ENCODE results near the gene MYO9B. TPM values are rescaled to one million over a fixed set of nuclear protein-coding genes. Genes with fewer than 3 reads are reported as not detected.
A peak's percentile ranks its signal among the peaks of the same experiment; 100 is the strongest.

MYO9B gene
- polyA plus RNA-seq, 3 donors, result 5.9 to 366 (median 7.5) TPM

DNA sequence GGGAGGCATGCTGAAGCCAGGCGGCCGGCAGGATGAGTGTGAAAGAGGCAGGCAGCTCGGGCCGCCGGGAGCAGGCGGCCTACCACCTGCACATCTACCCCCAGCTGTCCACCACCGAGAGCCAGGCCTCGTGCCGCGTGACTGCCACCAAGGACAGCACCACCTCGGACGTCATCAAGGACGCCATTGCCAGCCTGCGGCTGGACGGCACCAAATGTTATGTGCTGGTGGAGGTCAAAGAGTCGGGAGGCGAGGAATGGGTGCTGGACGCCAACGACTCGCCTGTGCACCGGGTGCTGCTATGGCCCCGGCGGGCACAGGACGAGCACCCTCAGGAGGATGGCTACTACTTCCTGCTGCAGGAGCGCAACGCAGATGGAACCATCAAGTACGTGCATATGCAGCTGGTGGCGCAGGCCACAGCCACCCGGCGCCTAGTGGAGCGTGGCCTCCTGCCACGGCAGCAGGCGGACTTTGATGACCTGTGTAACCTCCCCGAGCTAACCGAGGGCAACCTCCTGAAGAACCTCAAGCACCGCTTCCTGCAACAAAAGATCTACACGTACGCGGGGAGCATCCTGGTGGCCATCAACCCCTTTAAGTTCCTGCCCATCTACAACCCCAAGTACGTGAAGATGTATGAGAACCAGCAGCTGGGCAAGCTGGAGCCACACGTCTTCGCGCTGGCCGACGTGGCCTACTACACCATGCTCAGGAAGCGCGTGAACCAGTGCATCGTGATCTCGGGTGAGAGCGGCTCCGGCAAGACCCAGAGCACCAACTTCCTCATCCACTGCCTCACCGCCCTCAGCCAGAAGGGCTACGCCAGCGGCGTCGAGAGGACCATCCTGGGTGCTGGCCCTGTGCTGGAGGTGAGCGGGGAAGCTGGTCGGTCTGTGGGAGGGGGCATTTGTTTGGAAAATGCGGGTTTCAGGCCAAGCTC is 26.4 kb downstream of the MYO9B start:
- Histone ChIP-seq H2AFZ (ENCODE audit: insufficient read depth, low read depth, low read length, poor library complexity, severe bottlenecking) (no peak overlapping the region), H4K20me1 (ENCODE audit: insufficient read depth, low read length) (peaks cover 74% of the 10 kb centered on the region), H3K36me3 (replicated peaks in 1 of 2; ENCODE audit: control insufficient read depth in 1 of 2, insufficient read depth in 2 of 2, low read length in 2 of 2) (peaks cover 42 to 82% of the 10 kb centered on the region in 2 donors), H3K9ac (ENCODE audit: insufficient read depth, low read length, poor library complexity, severe bottlenecking) (no peak overlapping the region), H3K27ac (ENCODE audit: low read depth in 1 of 2, low read length in 2 of 2) (peak overlapping the region in 1 of 2 donors; percentile 53), H3K4me3 (replicated peaks in 1 of 3; ENCODE audit: low read depth in 2 of 3, low read length in 3 of 3) (no peak overlapping the region), H3K27me3 (ENCODE audit: control insufficient read depth in 2 of 2, insufficient read depth in 2 of 2, low read length in 2 of 2) (no peaks in the 10 kb centered on the region), H3K4me2 (replicated peaks; ENCODE audit: extremely low read depth, low read length, poor library complexity, severe bottlenecking) (no peak overlapping the region), H3K79me2 (ENCODE audit: insufficient read depth, low read length) (peaks cover 99% of the 10 kb centered on the region), H3K4me1 (ENCODE audit: control insufficient read depth in 1 of 2, insufficient read depth in 2 of 2, low read length in 2 of 2) (peaks cover 39 to 40% of the 10 kb centered on the region in 2 donors), H3K9me3 (replicated peaks in 1 of 2; ENCODE audit: control insufficient read depth in 1 of 2, insufficient read depth in 1 of 2, low read length in 2 of 2) (peaks cover 0 to 5% of the 10 kb centered on the region in 2 donors)
- WGBS (ENCODE audit: insufficient coverage), result 99% methylated on average over 37 of the region's 59 CpGs
- DNase-seq, result no peak
- Mint-ChIP-seq H3K4me1 (peaks cover 51% of the 10 kb centered on the region), H3K4me3 (no peak overlapping the region), H3K9me3 (peaks cover 4 to 16% (median 9%) of the 10 kb centered on the region in 7 donors), H3K27ac (peak overlapping the region in 4 of 7 donors; percentile 1 to 99 (median 70)), H3K27me3 (ENCODE audit: low read depth in 3 of 3) (peaks cover 0 to 5% (median 0%) of the 10 kb centered on the region in 3 donors), H3K36me3 (peaks cover 74 to 83% of the 10 kb centered on the region in 2 donors)
- TF ChIP-seq, protein P1, sequence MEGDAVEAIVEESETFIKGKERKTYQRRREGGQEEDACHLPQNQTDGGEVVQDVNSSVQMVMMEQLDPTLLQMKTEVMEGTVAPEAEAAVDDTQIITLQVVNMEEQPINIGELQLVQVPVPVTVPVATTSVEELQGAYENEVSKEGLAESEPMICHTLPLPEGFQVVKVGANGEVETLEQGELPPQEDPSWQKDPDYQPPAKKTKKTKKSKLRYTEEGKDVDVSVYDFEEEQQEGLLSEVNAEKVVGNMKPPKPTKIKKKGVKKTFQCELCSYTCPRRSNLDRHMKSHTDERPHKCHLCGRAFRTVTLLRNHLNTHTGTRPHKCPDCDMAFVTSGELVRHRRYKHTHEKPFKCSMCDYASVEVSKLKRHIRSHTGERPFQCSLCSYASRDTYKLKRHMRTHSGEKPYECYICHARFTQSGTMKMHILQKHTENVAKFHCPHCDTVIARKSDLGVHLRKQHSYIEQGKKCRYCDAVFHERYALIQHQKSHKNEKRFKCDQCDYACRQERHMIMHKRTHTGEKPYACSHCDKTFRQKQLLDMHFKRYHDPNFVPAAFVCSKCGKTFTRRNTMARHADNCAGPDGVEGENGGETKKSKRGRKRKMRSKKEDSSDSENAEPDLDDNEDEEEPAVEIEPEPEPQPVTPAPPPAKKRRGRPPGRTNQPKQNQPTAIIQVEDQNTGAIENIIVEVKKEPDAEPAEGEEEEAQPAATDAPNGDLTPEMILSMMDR (IDR thresholded peaks at IDR 0.05), result no peak
- intact Hi-C loops (cut with micrococcal nuclease), result no loop called here

DNA sequence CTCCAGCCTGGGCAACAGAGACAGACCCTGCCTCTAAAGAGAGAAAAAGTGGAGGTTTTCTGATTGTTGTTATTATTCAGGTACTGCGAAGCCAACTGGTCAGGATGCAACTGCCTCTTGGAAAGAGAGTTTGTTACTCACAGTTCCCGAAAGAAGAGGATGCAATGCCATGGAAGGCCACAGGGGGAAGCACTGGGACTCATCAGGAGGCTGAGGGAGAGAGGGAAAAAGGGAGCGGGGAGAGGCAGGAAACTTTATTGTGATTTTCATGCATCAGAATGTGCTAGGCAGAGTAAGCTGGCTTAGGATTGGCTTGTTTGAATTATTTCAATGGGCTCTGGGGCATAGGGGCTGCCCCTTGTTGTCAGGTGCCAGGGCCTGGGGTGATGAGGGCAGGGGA is 27.6 kb downstream of the MYO9B start:
- peak in 2 of 3 donors; percentile 25 to 38 for DNase-seq
- H3K9me3 Mint-ChIP-seq, result peaks cover 4 to 16% (median 9%) of the 10 kb centered on the region in 7 donors
- H3K9me3 ChIP-seq (replicated peaks in 1 of 2; ENCODE audit: control insufficient read depth in 1 of 2, insufficient read depth in 1 of 2, low read length in 2 of 2), result peaks cover 0 to 5% of the 10 kb centered on the region in 2 donors
- peaks cover 62% of the 10 kb centered on the region for H4K20me1 ChIP-seq (ENCODE audit: insufficient read depth, low read length)
- no peak overlapping the region for H3K27ac ChIP-seq (ENCODE audit: low read depth in 1 of 2, low read length in 2 of 2)
- H3K4me1 ChIP-seq (ENCODE audit: control insufficient read depth in 1 of 2, insufficient read depth in 2 of 2, low read length in 2 of 2), result peaks cover 40 to 42% of the 10 kb centered on the region in 2 donors
- H3K36me3 Mint-ChIP-seq, result peaks cover 74 to 90% of the 10 kb centered on the region in 2 donors
- no peak overlapping the region for H3K4me3 ChIP-seq (replicated peaks in 1 of 3; ENCODE audit: low read depth in 2 of 3, low read length in 3 of 3)
- no peak overlapping the region for H2AFZ ChIP-seq (ENCODE audit: insufficient read depth, low read depth, low read length, poor library complexity, severe bottlenecking)
- no peak overlapping the region for H3K9ac ChIP-seq (ENCODE audit: insufficient read depth, low read length, poor library complexity, severe bottlenecking)
- H3K4me2 ChIP-seq (replicated peaks; ENCODE audit: extremely low read depth, low read length, poor library complexity, severe bottlenecking), result no peak overlapping the region
- intact Hi-C loops (cut with micrococcal nuclease), result no loop called here
- peaks cover 42 to 83% of the 10 kb centered on the region in 2 donors for H3K36me3 ChIP-seq (replicated peaks in 1 of 2; ENCODE audit: control insufficient read depth in 1 of 2, insufficient read depth in 2 of 2, low read length in 2 of 2)
- H3K79me2 ChIP-seq (ENCODE audit: insufficient read depth, low read length), result peaks cover 96% of the 10 kb centered on the region
- WGBS (ENCODE audit: insufficient coverage), result 89% methylated on average over 3 of the region's 3 CpGs
- TF ChIP-seq, protein P1 (IDR thresholded peaks at IDR 0.05), result peak; percentile 76
- peaks cover 0 to 5% (median 0%) of the 10 kb centered on the region in 3 donors for H3K27me3 Mint-ChIP-seq (ENCODE audit: low read depth in 3 of 3)
- H3K27ac Mint-ChIP-seq, result peak overlapping the region; percentile 32 to 99 (median 72)
- H3K4me1 Mint-ChIP-seq, result peaks cover 53% of the 10 kb centered on the region
- H3K27me3 ChIP-seq (ENCODE audit: control insufficient read depth in 2 of 2, insufficient read depth in 2 of 2, low read length in 2 of 2), result no peaks in the 10 kb centered on the region
- H3K4me3 Mint-ChIP-seq, result no peak overlapping the region

Measured in CD14-positive monocyte (primary cell).